ENCODE data around the gene RHEBL1. TPM values are rescaled to one million over a fixed set of nuclear protein-coding genes. Genes with fewer than 3 reads are reported as not detected.

The RHEBL1 gene
- total RNA-seq, 1 donor from 2014 or later = 5.3 TPM

DNA sequence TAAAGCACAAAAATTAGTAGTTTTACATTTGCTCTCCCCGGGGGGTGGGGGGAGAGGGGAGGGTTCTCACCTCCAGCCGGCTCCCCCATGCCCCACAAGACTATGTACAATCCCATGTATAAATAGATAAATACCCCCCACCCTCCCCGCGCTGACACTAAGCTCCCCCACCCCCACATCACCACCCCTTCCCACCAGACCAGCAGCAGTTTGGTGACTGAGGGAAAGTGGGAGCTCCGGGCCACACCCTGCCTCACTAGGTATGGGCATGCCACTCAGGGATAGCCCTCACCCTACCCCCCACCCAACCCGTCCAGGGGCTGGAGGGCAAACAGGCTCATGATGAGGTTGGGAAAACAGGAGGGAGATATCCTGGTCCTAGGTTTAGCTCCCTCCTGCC, 49.3 kb downstream of the RHEBL1 start:
- no peak overlapping the region for H3K27ac Mint-ChIP-seq
- no peak for TF ChIP-seq EZH2phosphoT487 (IDR thresholded peaks at IDR 0.05)
- no peak for TF ChIP-seq CTCF (IDR thresholded peaks at IDR 0.05)
- TF ChIP-seq EZH2 (IDR thresholded peaks at IDR 0.05) = no peak
- no peak overlapping the region for H3K4me3 Mint-ChIP-seq
- peaks cover 19% of the 10 kb centered on the region for H3K4me1 Mint-ChIP-seq
- no peaks in the 10 kb centered on the region for H3K36me3 ChIP-seq
- no peak overlapping the region for H3K4me2 ChIP-seq
- no peaks in the 10 kb centered on the region for H3K9me3 ChIP-seq (ENCODE audit: low read depth)
- DNase-seq (ENCODE audit: low spot score) = no peak
- H3K9me3 Mint-ChIP-seq = no peaks in the 10 kb centered on the region
- H3K9ac ChIP-seq = no peak overlapping the region
- H3K4me1 ChIP-seq = peaks cover 3% of the 10 kb centered on the region
- H3K27me3 ChIP-seq = no peaks in the 10 kb centered on the region
- H3K4me3 ChIP-seq = no peak overlapping the region
- H2AFZ ChIP-seq (replicated peaks) = no peak overlapping the region
- peaks cover 30% of the 10 kb centered on the region for H3F3A ChIP-seq (ENCODE audit: low read depth)
- peaks cover 24% of the 10 kb centered on the region for H3K36me3 Mint-ChIP-seq
- no peak overlapping the region for H3K27ac ChIP-seq
- no peaks in the 10 kb centered on the region for H3K79me2 ChIP-seq (ENCODE audit: low read depth)
- H3K27me3 Mint-ChIP-seq (ENCODE audit: insufficient read depth, low read depth) = peaks cover 2% of the 10 kb centered on the region
- H4K20me1 ChIP-seq (ENCODE audit: low read depth) = no peaks in the 10 kb centered on the region

DNA sequence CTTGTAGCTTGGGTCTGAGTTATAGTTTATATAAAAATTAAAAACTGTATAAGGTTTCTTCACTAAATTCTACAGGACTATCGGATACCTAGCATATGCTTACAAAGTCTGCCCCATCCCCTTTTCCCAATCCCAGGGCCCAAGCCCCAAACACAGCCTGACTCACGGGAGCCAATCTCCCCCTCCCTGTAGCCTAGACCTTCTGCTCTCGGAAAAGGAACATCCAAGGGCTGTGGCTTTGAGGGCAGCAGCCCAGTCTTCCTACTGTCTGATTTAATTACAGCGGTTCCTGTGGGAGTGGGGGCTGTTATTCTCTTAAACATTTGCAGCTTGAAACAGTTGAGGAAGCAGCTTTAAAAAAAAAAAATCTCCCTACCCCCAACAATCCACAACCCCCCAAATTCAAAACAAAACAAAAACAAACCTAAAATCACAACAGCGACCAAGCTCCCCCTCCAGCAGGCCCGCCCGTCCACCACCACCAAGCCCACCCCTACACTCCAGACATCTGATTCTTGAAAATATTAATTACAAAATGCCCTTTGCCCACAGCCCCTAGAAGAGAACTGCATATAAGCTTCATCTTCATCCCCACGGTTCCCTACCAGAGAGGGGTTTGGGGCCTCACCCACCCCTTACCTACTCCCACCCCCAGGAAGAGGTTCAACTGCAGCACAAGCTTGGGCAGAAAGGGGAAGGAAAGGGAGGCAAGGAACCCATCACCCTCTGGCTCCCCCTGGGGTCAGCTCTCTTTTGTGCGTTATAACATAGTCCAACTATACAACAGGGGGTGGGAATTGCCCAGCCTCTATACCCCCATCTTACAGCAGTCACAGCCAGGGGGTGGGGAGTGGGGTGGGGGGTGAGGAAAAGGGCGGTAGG, 50.1 kb downstream of the RHEBL1 start:
- peak; percentile 38 for DNase-seq (ENCODE audit: low spot score)
- H3K79me2 ChIP-seq (ENCODE audit: low read depth) = no peaks in the 10 kb centered on the region
- Mint-ChIP-seq H3K27me3 (ENCODE audit: insufficient read depth, low read depth) (peaks cover 2% of the 10 kb centered on the region), H3K36me3 (peaks cover 20% of the 10 kb centered on the region), H3K4me1 (peaks cover 19% of the 10 kb centered on the region), H3K27ac (no peak overlapping the region), H3K9me3 (no peaks in the 10 kb centered on the region), H3K4me3 (peak overlapping the region; percentile 95)
- no peak overlapping the region for H3K9ac ChIP-seq
- peak overlapping the region; percentile 91 for H3K4me2 ChIP-seq
- no peaks in the 10 kb centered on the region for H3K9me3 ChIP-seq (ENCODE audit: low read depth)
- peaks cover 3% of the 10 kb centered on the region for H3K4me1 ChIP-seq
- H3K27me3 ChIP-seq = no peaks in the 10 kb centered on the region
- H4K20me1 ChIP-seq (ENCODE audit: low read depth) = no peaks in the 10 kb centered on the region
- no peak overlapping the region for H3K27ac ChIP-seq
- peaks cover 30% of the 10 kb centered on the region for H3F3A ChIP-seq (ENCODE audit: low read depth)
- H2AFZ ChIP-seq (replicated peaks) = no peak overlapping the region
- H3K4me3 ChIP-seq = peak overlapping the region; percentile 80
- H3K36me3 ChIP-seq = no peaks in the 10 kb centered on the region
- TF ChIP-seq EZH2 (IDR thresholded peaks at IDR 0.05) (no peak), CTCF (IDR thresholded peaks at IDR 0.05) (peak; percentile 46), EZH2phosphoT487 (IDR thresholded peaks at IDR 0.05) (no peak)

DNA sequence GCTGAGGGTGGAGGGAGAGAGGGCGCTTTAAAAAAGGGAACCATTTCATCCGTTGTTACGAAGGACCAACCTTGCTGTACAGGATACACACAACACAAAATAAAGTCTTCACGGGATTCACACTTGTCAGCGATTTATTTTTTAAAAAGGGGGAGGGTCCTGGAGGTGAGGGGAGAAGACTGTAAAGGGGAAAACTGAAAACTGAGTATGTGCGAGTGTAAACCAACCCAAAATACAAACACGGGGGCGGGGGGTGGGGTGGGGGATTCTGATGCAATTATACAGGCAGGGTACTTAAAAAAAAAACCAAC, 50.7 kb downstream of the RHEBL1 start:
- Mint-ChIP-seq H3K4me1 (peaks cover 19% of the 10 kb centered on the region), H3K27me3 (ENCODE audit: insufficient read depth, low read depth) (peaks cover 2% of the 10 kb centered on the region), H3K4me3 (peak overlapping the region; percentile 95), H3K9me3 (no peaks in the 10 kb centered on the region), H3K36me3 (peaks cover 16% of the 10 kb centered on the region), H3K27ac (peak overlapping the region; percentile 94)
- no peak for TF ChIP-seq EZH2phosphoT487 (IDR thresholded peaks at IDR 0.05)
- TF ChIP-seq EZH2 (IDR thresholded peaks at IDR 0.05) = no peak
- TF ChIP-seq CTCF (IDR thresholded peaks at IDR 0.05) = no peak
- Histone ChIP-seq H3K4me1 (peaks cover 3% of the 10 kb centered on the region), H2AFZ (replicated peaks) (peak overlapping the region; percentile 83), H4K20me1 (ENCODE audit: low read depth) (peaks cover 4% of the 10 kb centered on the region), H3K27me3 (no peaks in the 10 kb centered on the region), H3F3A (ENCODE audit: low read depth) (peaks cover 30% of the 10 kb centered on the region), H3K9me3 (ENCODE audit: low read depth) (no peaks in the 10 kb centered on the region), H3K4me2 (peak overlapping the region; percentile 91), H3K9ac (peak overlapping the region; percentile 64), H3K4me3 (peak overlapping the region; percentile 80), H3K27ac (peak overlapping the region; percentile 93), H3K79me2 (ENCODE audit: low read depth) (no peaks in the 10 kb centered on the region), H3K36me3 (no peaks in the 10 kb centered on the region)
- no peak for DNase-seq (ENCODE audit: low spot score)
